ENCODE measurements around the gene SMIM38.

The SMIM38 gene

GRCh38 chr11:69155302-69156234, at the start of gene SMIM38:
Gene SMIM38 (plus strand): TSS chr11:69155935. CDS start chr11:69157847, 1,912 bp downstream.
- no peak for DNase-seq

DNA sequence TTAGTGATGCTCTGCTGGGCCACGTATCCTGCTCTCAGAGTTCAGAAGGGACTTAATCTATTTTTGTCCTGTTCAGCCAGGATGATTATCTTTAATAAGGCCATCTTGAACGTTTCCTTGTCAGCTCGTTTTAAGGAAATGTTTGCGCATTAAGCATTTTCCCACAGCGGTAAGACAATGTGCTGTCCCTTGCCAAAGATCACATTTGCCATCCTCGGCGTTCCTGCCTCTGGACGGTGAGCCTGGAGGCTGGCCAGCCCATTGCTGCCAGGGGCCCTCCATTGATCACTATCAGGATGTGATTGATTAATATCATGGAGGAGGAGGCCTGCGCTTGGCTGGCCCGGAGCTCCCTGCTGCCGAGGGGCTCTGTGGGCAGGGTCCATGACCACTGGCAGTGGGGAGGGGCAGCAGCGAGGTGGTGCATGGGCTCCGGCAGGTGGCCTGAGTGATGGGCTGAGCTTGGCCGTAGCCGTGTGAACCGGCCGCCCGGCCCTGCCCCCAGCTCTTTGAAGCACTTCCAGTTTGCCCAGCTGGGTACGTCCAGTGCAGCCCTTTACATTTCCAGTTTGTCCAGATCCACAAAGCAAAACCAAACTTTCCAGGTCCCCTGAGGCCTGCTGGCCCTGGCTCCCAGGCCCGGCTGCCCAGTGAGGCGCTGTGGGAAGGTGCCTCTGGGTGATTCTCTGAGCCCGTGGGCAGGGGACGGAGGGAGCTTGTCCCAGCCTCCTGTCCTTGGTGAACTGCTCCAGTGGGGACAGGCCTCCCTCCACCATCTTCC, 49.5 kb upstream of the SMIM38 start:
- DNase-seq: no peak

DNA sequence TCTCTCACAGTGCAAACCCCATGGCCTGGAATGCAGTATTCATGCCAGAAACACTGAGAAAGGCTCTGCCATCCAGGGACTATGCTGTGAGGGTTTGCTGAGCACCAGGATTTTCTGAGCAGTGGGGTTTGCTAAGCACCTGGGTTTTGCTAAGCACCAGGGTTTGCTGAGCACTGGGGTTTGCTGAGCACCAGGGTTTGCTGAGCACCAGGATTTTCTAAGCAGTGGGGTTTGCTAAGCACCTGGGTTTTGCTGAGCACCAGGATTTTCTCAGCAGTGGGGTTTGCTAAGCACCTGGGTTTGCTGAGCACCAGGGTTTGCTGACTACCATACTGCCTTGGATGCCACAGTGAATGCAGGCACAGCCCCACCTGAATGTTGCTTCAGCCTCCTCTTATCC, 48.3 kb upstream of the SMIM38 start:
- DNase-seq: no peak

- no peak for DNase-seq
Measured at GRCh38 chr11:69108030-69108429, 47.7 kb upstream of the SMIM38 start.

DNA sequence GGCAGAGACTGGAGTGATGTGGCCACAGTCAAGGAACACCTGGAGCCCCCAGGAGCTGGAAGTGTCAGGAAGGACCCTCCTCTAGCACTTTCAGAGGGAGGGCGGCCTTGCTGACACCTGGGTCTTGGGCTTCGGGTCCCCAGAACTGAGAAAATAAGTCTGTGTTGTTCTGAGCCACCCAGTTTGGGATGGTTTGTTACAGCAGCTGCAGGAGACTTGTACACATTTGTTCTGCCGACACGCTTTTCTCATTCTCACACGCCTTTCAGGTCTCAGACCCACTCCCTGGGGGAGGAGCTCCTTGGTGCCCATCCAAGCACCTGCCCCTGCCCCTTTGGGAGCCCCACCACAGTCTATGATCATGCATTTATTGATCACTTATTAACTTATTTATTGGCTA, 47.2 kb upstream of the SMIM38 start:
- DNase-seq: no peak

DNA sequence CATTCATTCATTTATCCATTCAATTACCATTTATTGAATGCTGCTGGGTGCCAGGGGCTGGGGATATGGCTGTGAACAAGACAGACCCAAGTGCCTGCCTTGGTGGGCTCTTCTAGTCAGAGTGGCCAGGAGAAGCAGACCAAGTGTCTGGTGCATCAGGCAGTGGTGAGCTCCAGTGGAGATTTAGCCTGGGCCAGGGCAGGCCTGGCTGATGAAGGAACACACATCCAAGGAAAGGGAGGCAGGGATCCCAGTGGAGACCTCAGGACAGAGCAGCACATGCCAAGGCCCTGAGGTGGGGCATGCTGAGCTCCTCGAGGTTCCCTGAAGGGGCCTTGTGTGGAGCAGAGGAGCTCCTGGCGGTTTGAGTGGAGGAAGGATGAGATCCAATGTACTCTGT, 46.6 kb upstream of the SMIM38 start:
- DNase-seq: no peak

- DNase-seq: no peak
Measured at GRCh38 chr11:69110451-69110850, 45.3 kb upstream of the SMIM38 start.

GRCh38 chr11:69111624-69112542, 43.9 kb upstream of the SMIM38 start:
- DNase-seq: no peak

DNA sequence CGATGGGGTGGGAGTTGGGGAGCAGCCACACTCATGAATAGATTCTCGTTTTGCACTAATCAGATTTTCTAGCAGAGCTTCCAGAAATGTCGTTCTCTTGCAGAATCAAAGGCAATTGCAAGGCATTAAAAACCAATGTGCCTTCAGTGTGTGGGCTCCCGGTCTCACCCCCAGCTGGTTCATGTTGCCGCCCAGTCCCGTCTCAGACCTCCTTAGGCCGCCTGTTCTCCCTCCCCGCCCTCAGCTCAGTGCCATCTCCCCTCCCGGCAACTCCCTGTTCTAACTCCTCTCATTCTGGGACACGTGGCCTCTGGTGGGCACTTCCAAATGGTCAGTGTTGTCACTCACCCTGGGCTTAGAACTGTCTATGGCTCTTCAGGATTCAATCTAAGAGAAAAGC, 42.5 kb upstream of the SMIM38 start:
- no peak for DNase-seq

GRCh38 chr11:69113646-69114340, 41.9 kb upstream of the SMIM38 start:
- DNase-seq: no peak

- no peak for DNase-seq
Measured at GRCh38 chr11:69114362-69114761, 41.4 kb upstream of the SMIM38 start.

- no peak for DNase-seq
Measured at GRCh38 chr11:69114811-69115523, 40.8 kb upstream of the SMIM38 start.

- no peak for DNase-seq
Measured at GRCh38 chr11:69115586-69116560, 39.9 kb upstream of the SMIM38 start.

DNA sequence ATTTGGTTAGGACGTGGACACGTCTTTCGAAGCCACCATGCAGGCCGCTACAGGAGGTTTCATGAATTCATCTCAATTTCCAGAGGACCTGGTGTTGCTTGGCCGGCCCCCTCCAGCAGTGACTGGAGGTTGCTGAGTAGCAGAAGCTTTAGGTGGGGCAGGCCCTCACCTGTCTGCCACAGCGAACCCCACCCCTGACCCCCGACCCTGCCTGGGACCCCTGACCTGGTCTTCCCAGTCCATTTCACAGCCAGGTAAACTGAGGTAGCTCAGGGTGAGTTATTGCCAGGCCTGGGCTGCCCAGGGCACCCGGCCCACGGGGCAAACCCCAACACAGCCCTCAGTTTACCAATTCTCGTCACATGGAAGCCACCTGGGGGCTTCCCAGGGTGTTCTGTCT, 39.1 kb upstream of the SMIM38 start:
- no peak for DNase-seq

- no peak for DNase-seq
Measured at GRCh38 chr11:69119190-69119589, 36.5 kb upstream of the SMIM38 start.

DNA sequence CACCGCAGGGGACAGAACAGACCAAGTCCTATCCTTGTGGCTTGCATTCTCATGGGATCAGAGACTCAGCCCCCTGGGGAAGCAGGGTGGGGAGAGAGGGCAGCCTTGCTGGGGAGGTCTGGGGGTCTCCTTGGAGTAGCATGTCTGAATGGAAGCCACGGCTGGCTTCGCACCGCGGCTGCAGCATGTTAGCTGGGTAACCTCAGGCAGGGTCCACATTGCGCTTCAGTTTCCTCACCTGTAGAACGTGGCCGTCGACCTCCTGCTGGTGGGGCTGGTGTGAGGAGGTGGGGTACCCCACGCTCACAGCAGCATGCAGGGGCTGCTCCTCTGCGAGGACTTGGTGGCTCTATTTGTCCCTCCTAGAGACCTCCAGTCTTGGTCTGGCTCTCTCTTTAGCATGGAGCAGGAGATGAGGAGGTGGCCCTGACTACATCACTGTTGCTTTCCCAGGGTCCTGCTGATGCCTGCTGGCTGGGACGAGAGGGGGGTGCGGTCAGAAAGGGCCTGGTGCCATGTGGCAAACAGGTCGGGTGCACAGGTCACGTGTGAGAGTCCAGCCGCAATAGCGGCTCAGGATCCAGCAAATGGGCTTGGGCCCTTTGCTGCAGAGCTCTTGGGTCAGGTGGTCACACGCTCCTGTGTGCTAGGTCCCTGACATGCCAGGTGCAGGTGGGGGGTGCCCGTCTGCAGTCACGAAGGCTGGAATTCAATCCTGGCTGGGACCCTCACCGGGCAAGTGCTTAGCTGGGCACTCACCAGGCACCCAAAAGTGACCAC, 35.4 kb upstream of the SMIM38 start:
- DNase-seq: no peak

DNA sequence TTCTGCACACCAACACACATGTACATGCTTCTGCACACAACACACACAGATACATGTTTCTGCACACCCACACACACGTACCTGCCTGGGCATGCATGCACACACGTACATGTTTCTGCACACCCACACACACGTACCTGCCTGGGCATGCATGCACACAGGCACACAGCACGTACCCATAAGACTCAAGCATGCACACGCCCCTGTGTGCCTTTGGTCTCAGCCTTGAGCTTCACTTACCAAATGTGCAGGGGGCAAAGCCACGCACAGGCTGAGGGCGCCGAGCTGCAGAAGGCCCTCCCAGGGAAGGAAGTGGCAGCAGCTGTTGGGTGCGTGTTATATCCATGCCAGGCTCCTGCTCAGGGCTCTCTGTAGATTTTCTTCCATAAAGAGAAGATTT, 34.7 kb upstream of the SMIM38 start:
- no peak for DNase-seq

- DNase-seq: no peak
Measured at GRCh38 chr11:69121621-69122325, 34.0 kb upstream of the SMIM38 start.

- no peak for DNase-seq
Measured at GRCh38 chr11:69122326-69122629, 33.5 kb upstream of the SMIM38 start.
